ENCODE data around the gene EFEMP2.

Gene EFEMP2

DNA sequence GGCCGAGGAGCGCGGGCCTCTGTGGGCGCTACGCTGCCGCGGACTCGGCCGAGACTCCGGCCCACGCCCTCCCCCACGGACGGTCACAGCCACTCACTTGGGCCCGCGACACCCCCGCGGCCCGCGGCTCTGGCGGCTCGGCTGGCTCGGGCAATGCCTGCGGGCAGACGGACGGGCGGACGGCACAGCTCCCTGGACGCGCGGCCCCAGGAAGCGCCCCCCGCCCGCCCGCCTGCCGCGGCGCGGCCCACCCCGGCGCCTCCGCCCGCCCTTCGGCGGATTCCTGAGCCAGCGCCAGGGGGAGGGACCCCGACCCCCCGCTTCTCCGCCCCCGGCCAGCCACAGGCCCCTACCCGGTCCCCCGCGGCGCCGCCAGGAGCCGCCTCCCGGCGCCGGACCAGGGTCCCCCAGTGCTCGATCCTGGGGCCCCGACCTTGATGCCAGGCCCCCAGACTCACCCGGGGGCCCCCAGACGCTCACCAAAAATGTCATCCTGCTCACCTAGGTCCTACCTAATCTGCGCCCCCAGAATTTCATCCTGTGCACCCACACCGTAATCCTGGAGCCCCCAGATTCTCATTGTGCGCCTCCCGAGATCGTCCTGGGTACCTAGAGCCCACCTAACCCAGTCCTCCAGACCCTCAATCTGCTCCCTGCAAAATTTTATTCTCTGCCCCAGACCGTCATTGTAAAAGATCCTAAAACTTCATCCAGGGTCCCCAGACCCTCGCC, at the start of gene EFEMP2:
TSS of gene EFEMP2 (minus strand) at position 215 of the 732 bp plus-strand sequence. CDS start 446 bp downstream, outside the sequence.
- Mint-ChIP-seq H3K9me3 (no peaks in the 10 kb centered on the region), H3K27me3 (ENCODE audit: low read depth, poor library complexity) (no peaks in the 10 kb centered on the region), H3K27ac (peak within 1 kb of the TSS; percentile 83), H3K36me3 (ENCODE audit: low read depth) (no peaks in the 10 kb centered on the region), H3K4me1 (peaks cover 38% of the 10 kb centered on the region), H3K4me3 (peak within 1 kb of the TSS; percentile 91)
- DNase-seq, result peak; percentile 74
- TF ChIP-seq, protein P1, sequence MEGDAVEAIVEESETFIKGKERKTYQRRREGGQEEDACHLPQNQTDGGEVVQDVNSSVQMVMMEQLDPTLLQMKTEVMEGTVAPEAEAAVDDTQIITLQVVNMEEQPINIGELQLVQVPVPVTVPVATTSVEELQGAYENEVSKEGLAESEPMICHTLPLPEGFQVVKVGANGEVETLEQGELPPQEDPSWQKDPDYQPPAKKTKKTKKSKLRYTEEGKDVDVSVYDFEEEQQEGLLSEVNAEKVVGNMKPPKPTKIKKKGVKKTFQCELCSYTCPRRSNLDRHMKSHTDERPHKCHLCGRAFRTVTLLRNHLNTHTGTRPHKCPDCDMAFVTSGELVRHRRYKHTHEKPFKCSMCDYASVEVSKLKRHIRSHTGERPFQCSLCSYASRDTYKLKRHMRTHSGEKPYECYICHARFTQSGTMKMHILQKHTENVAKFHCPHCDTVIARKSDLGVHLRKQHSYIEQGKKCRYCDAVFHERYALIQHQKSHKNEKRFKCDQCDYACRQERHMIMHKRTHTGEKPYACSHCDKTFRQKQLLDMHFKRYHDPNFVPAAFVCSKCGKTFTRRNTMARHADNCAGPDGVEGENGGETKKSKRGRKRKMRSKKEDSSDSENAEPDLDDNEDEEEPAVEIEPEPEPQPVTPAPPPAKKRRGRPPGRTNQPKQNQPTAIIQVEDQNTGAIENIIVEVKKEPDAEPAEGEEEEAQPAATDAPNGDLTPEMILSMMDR (IDR thresholded peaks at IDR 0.05), result no peak

GRCh38 chr11:65921876-65922275, 49.3 kb upstream of the EFEMP2 start:
- Mint-ChIP-seq H3K27ac (no peak overlapping the region), H3K4me1 (peaks cover 14% of the 10 kb centered on the region), H3K9me3 (no peaks in the 10 kb centered on the region), H3K27me3 (ENCODE audit: low read depth, poor library complexity) (no peaks in the 10 kb centered on the region), H3K4me3 (no peak overlapping the region), H3K36me3 (ENCODE audit: low read depth) (peaks cover 23% of the 10 kb centered on the region)
- DNase-seq, result no peak
- TF ChIP-seq, protein P1 (IDR thresholded peaks at IDR 0.05), result no peak

- H3K36me3 Mint-ChIP-seq (ENCODE audit: low read depth), result peaks cover 26% of the 10 kb centered on the region
- no peak for DNase-seq
- H3K4me3 Mint-ChIP-seq, result no peak overlapping the region
- H3K27me3 Mint-ChIP-seq (ENCODE audit: low read depth, poor library complexity), result no peaks in the 10 kb centered on the region
- H3K4me1 Mint-ChIP-seq, result peaks cover 21% of the 10 kb centered on the region
- TF ChIP-seq, protein P1 (IDR thresholded peaks at IDR 0.05), result no peak
- H3K27ac Mint-ChIP-seq, result no peak overlapping the region
- H3K9me3 Mint-ChIP-seq, result no peaks in the 10 kb centered on the region
These were observed 48.5 kb upstream of the EFEMP2 start for GRCh38 chr11:65921033-65921555.

GRCh38 chr11:65920372-65920802, 47.8 kb upstream of the EFEMP2 start:
- no peaks in the 10 kb centered on the region for H3K27me3 Mint-ChIP-seq (ENCODE audit: low read depth, poor library complexity)
- peaks cover 22% of the 10 kb centered on the region for H3K4me1 Mint-ChIP-seq
- no peak overlapping the region for H3K27ac Mint-ChIP-seq
- peak overlapping the region; percentile 88 for H3K4me3 Mint-ChIP-seq
- no peaks in the 10 kb centered on the region for H3K9me3 Mint-ChIP-seq
- TF ChIP-seq, protein P1 (IDR thresholded peaks at IDR 0.05), result no peak
- no peak for DNase-seq
- H3K36me3 Mint-ChIP-seq (ENCODE audit: low read depth), result peaks cover 26% of the 10 kb centered on the region

DNA sequence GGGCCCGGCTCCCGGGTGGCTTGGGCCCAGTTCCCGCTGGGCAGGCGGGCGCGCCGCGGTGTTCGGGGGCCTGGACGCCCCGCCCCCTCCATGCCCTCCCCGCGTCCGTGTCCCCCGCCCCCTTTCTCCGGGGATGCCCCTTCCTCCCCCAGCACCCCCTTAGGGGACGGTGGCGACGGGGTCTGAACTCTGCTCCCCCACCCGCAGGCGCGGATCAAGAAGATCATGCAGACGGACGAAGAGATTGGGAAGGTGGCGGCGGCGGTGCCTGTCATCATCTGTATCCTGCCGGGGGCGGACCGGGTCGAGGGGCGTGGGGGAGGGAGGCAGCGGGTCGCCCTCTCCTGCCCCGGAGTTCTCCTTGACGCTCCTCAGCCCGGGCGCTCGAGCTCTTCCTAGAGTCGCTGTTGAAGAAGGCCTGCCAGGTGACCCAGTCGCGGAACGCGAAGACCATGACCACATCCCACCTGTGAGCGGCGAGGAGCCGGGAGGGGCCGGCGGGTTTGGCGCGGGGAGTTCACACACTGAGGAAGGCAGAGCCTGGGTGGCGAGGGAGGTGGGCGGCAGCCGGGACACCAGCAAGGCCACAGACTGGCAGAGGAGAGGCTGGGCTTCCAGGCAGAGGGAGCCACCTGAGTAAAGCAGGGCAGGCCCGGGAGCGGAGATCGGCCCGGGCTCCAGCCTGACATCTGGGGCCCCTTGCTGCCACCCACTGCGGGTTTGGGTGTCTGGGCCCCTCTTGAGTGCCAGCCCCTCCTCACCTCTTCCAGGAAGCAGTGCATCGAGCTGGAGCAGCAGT, 47.2 kb upstream of the EFEMP2 start:
- H3K4me3 Mint-ChIP-seq, result peak overlapping the region; percentile 88
- H3K9me3 Mint-ChIP-seq, result no peaks in the 10 kb centered on the region
- peaks cover 28% of the 10 kb centered on the region for H3K4me1 Mint-ChIP-seq
- H3K36me3 Mint-ChIP-seq (ENCODE audit: low read depth), result peaks cover 26% of the 10 kb centered on the region
- H3K27ac Mint-ChIP-seq, result no peak overlapping the region
- TF ChIP-seq, protein P1 (IDR thresholded peaks at IDR 0.05), result no peak
- peak; percentile 68 for DNase-seq
- no peaks in the 10 kb centered on the region for H3K27me3 Mint-ChIP-seq (ENCODE audit: low read depth, poor library complexity)
